Measurements from ENCODE around the gene C4BPB.
A peak's percentile ranks its signal among the peaks of the same experiment; 100 is the strongest.

Gene C4BPB

GRCh38 chr1:207077012-207077411 lies 11.6 kb upstream of the C4BPB start:
- Histone ChIP-seq H2BK120ac (ENCODE audit: low read depth, low read length) (no peak overlapping the region), H3K36me3 (ENCODE audit: control insufficient read depth, insufficient read depth, low read length) (no peaks in the 10 kb centered on the region), H3K4ac (ENCODE audit: low read depth, low read length) (no peak overlapping the region), H3K23ac (ENCODE audit: low read length) (no peak overlapping the region), H3K79me1 (ENCODE audit: low read length) (no peaks in the 10 kb centered on the region), H3K56ac (ENCODE audit: low read length) (no peak overlapping the region), H4K5ac (ENCODE audit: low read length) (no peak overlapping the region), H3K27me3 (ENCODE audit: insufficient read depth, low read length, poor library complexity) (no peaks in the 10 kb centered on the region), H4K8ac (ENCODE audit: low read depth, low read length) (no peak overlapping the region), H3K4me2 (ENCODE audit: low read length) (no peak overlapping the region), H2BK5ac (ENCODE audit: low read length) (no peak overlapping the region), H2AK5ac (ENCODE audit: low read length) (no peak overlapping the region), H3K9ac (ENCODE audit: low read length) (no peak overlapping the region), H3K79me2 (ENCODE audit: control insufficient read depth, insufficient read depth, low read length) (no peaks in the 10 kb centered on the region), H3K27ac (ENCODE audit: low read depth, low read length) (no peak overlapping the region), H3K4me3 (ENCODE audit: low read length) (no peak overlapping the region), H2BK15ac (replicated peaks; ENCODE audit: low read depth) (no peak overlapping the region), H3K18ac (ENCODE audit: low read length) (no peak overlapping the region), H3K4me1 (ENCODE audit: control insufficient read depth, low read depth, low read length) (no peaks in the 10 kb centered on the region)
- no peak for DNase-seq
- WGBS (ENCODE audit: extremely low coverage, insufficient coverage, low lambda C conversion rate) = no CpG with 5 or more reads among the region's 1 CpG

- Histone ChIP-seq H3K27ac (ENCODE audit: low read depth, low read length) (no peak overlapping the region), H3K79me2 (ENCODE audit: control insufficient read depth, insufficient read depth, low read length) (no peaks in the 10 kb centered on the region), H3K23ac (ENCODE audit: low read length) (no peak overlapping the region), H4K8ac (ENCODE audit: low read depth, low read length) (no peak overlapping the region), H2BK120ac (ENCODE audit: low read depth, low read length) (no peak overlapping the region), H3K4ac (ENCODE audit: low read depth, low read length) (no peak overlapping the region), H2BK5ac (ENCODE audit: low read length) (no peak overlapping the region), H3K36me3 (ENCODE audit: control insufficient read depth, insufficient read depth, low read length) (no peaks in the 10 kb centered on the region), H3K4me1 (ENCODE audit: control insufficient read depth, low read depth, low read length) (no peaks in the 10 kb centered on the region), H3K56ac (ENCODE audit: low read length) (no peak overlapping the region), H3K79me1 (ENCODE audit: low read length) (no peaks in the 10 kb centered on the region), H3K4me3 (ENCODE audit: low read length) (no peak overlapping the region), H3K27me3 (ENCODE audit: insufficient read depth, low read length, poor library complexity) (no peaks in the 10 kb centered on the region), H3K18ac (ENCODE audit: low read length) (no peak overlapping the region), H3K9ac (ENCODE audit: low read length) (no peak overlapping the region), H4K5ac (ENCODE audit: low read length) (no peak overlapping the region), H2AK5ac (ENCODE audit: low read length) (no peak overlapping the region), H3K4me2 (ENCODE audit: low read length) (no peak overlapping the region), H2BK15ac (replicated peaks; ENCODE audit: low read depth) (no peak overlapping the region)
- WGBS (ENCODE audit: extremely low coverage, insufficient coverage, low lambda C conversion rate) = 100% methylated on average over 1 of the region's 6 CpGs
- DNase-seq = peak; percentile 76
Measured at GRCh38 chr1:207077470-207078377, 10.9 kb upstream of the C4BPB start.

GRCh38 chr1:207078578-207079132 lies 10.0 kb upstream of the C4BPB start:
- Histone ChIP-seq H4K5ac (ENCODE audit: low read length) (no peak overlapping the region), H3K36me3 (ENCODE audit: control insufficient read depth, insufficient read depth, low read length) (no peaks in the 10 kb centered on the region), H3K27ac (ENCODE audit: low read depth, low read length) (no peak overlapping the region), H3K4me3 (ENCODE audit: low read length) (no peak overlapping the region), H2BK5ac (ENCODE audit: low read length) (no peak overlapping the region), H4K8ac (ENCODE audit: low read depth, low read length) (no peak overlapping the region), H3K4me1 (ENCODE audit: control insufficient read depth, low read depth, low read length) (no peaks in the 10 kb centered on the region), H3K18ac (ENCODE audit: low read length) (no peak overlapping the region), H3K79me1 (ENCODE audit: low read length) (no peaks in the 10 kb centered on the region), H3K56ac (ENCODE audit: low read length) (no peak overlapping the region), H3K4me2 (ENCODE audit: low read length) (no peak overlapping the region), H2BK15ac (replicated peaks; ENCODE audit: low read depth) (no peak overlapping the region), H3K23ac (ENCODE audit: low read length) (no peak overlapping the region), H3K9ac (ENCODE audit: low read length) (no peak overlapping the region), H3K79me2 (ENCODE audit: control insufficient read depth, insufficient read depth, low read length) (no peaks in the 10 kb centered on the region), H3K27me3 (ENCODE audit: insufficient read depth, low read length, poor library complexity) (no peaks in the 10 kb centered on the region), H2BK120ac (ENCODE audit: low read depth, low read length) (no peak overlapping the region), H3K4ac (ENCODE audit: low read depth, low read length) (no peak overlapping the region), H2AK5ac (ENCODE audit: low read length) (no peak overlapping the region)
- DNase-seq = no peak
- WGBS (ENCODE audit: extremely low coverage, insufficient coverage, low lambda C conversion rate) = no CpG with 5 or more reads among the region's 11 CpGs

- H4K8ac ChIP-seq (ENCODE audit: low read depth, low read length) = no peak overlapping the region
- no peak overlapping the region for H2BK15ac ChIP-seq (replicated peaks; ENCODE audit: low read depth)
- no peak overlapping the region for H4K5ac ChIP-seq (ENCODE audit: low read length)
- H2BK120ac ChIP-seq (ENCODE audit: low read depth, low read length) = no peak overlapping the region
- H3K79me1 ChIP-seq (ENCODE audit: low read length) = no peaks in the 10 kb centered on the region
- no peaks in the 10 kb centered on the region for H3K79me2 ChIP-seq (ENCODE audit: control insufficient read depth, insufficient read depth, low read length)
- WGBS (ENCODE audit: extremely low coverage, insufficient coverage, low lambda C conversion rate) = no CpG with 5 or more reads among the region's 6 CpGs
- no peaks in the 10 kb centered on the region for H3K27me3 ChIP-seq (ENCODE audit: insufficient read depth, low read length, poor library complexity)
- no peak overlapping the region for H3K23ac ChIP-seq (ENCODE audit: low read length)
- H2AK5ac ChIP-seq (ENCODE audit: low read length) = no peak overlapping the region
- H3K56ac ChIP-seq (ENCODE audit: low read length) = no peak overlapping the region
- no peak for DNase-seq
- no peak overlapping the region for H3K9ac ChIP-seq (ENCODE audit: low read length)
- no peak overlapping the region for H3K4me2 ChIP-seq (ENCODE audit: low read length)
- H3K18ac ChIP-seq (ENCODE audit: low read length) = no peak overlapping the region
- no peaks in the 10 kb centered on the region for H3K4me1 ChIP-seq (ENCODE audit: control insufficient read depth, low read depth, low read length)
- H3K36me3 ChIP-seq (ENCODE audit: control insufficient read depth, insufficient read depth, low read length) = no peaks in the 10 kb centered on the region
- no peak overlapping the region for H2BK5ac ChIP-seq (ENCODE audit: low read length)
- H3K4me3 ChIP-seq (ENCODE audit: low read length) = no peak overlapping the region
- no peak overlapping the region for H3K27ac ChIP-seq (ENCODE audit: low read depth, low read length)
- no peak overlapping the region for H3K4ac ChIP-seq (ENCODE audit: low read depth, low read length)
Measured at GRCh38 chr1:207079706-207080241, 8.9 kb upstream of the C4BPB start.

GRCh38 chr1:207081088-207081487 lies 7.6 kb upstream of the C4BPB start:
- Histone ChIP-seq H3K18ac (ENCODE audit: low read length) (no peak overlapping the region), H2AK5ac (ENCODE audit: low read length) (no peak overlapping the region), H2BK5ac (ENCODE audit: low read length) (no peak overlapping the region), H3K27me3 (ENCODE audit: insufficient read depth, low read length, poor library complexity) (no peaks in the 10 kb centered on the region), H3K79me2 (ENCODE audit: control insufficient read depth, insufficient read depth, low read length) (no peaks in the 10 kb centered on the region), H3K9ac (ENCODE audit: low read length) (no peak overlapping the region), H4K5ac (ENCODE audit: low read length) (no peak overlapping the region), H3K56ac (ENCODE audit: low read length) (no peak overlapping the region), H3K23ac (ENCODE audit: low read length) (no peak overlapping the region), H3K4me3 (ENCODE audit: low read length) (no peak overlapping the region), H2BK120ac (ENCODE audit: low read depth, low read length) (no peak overlapping the region), H3K79me1 (ENCODE audit: low read length) (no peaks in the 10 kb centered on the region), H3K4me1 (ENCODE audit: control insufficient read depth, low read depth, low read length) (no peaks in the 10 kb centered on the region), H4K8ac (ENCODE audit: low read depth, low read length) (no peak overlapping the region), H3K36me3 (ENCODE audit: control insufficient read depth, insufficient read depth, low read length) (no peaks in the 10 kb centered on the region), H3K4me2 (ENCODE audit: low read length) (no peak overlapping the region), H3K4ac (ENCODE audit: low read depth, low read length) (no peak overlapping the region), H2BK15ac (replicated peaks; ENCODE audit: low read depth) (no peak overlapping the region), H3K27ac (ENCODE audit: low read depth, low read length) (no peak overlapping the region)
- no peak for DNase-seq
- no CpG with 5 or more reads among the region's 2 CpGs for WGBS (ENCODE audit: extremely low coverage, insufficient coverage, low lambda C conversion rate)

Data from mesendoderm (in vitro differentiated cells).